Measurements from ENCODE around the gene ACADM.

The ACADM gene

GRCh38 chr1:75745276-75745675 is 20.8 kb downstream of the ACADM start:
- no peak for TF ChIP-seq CTCF (IDR thresholded peaks at IDR 0.05)

GRCh38 chr1:75764057-75764655 is 39.6 kb downstream of the ACADM start:
- TF ChIP-seq CTCF (IDR thresholded peaks at IDR 0.05), result no peak

GRCh38 chr1:75765697-75766355 is 41.3 kb downstream of the ACADM start:
- TF ChIP-seq CTCF (IDR thresholded peaks at IDR 0.05), result no peak

- TF ChIP-seq CTCF (IDR thresholded peaks at IDR 0.05), result no peak
Observed at GRCh38 chr1:75768016-75768415, 43.5 kb downstream of the ACADM start.

GRCh38 chr1:75770761-75771160 is 46.3 kb downstream of the ACADM start:
- no peak for TF ChIP-seq CTCF (IDR thresholded peaks at IDR 0.05)

- TF ChIP-seq CTCF (IDR thresholded peaks at IDR 0.05), result no peak
Observed at GRCh38 chr1:75771978-75772377, 47.5 kb downstream of the ACADM start.

GRCh38 chr1:75785320-75785982 is 60.9 kb downstream of the ACADM start:
- TF ChIP-seq CTCF (IDR thresholded peaks at IDR 0.05), result no peak

Data from LNCAP (cell line).